Activated naive CD4-positive, alpha-beta T cell treated with anti-CD3 and anti-CD28 coated beads, Interleukin-2, amount 50 U/mL, for 72 hours (primary cell): ENCODE results near the gene CDKAL1. TPM values are rescaled to one million over a fixed set of nuclear protein-coding genes. Genes with fewer than 3 reads are reported as not detected.

Source experiments
- ATAC-seq, 2 donors: fragments of 150-1000 bp; cut with Tn5 transposase; 2 replicates each; pipeline ENCODE4 v1.10.0; 2021; ENCODE audit warnings: mild to moderate bottlenecking in 2 of 2, moderate library complexity in 2 of 2
- DNase-seq, 2 donors: peaks; one replicate each; pipeline ENCODE4 v3.0.0; 2021 to 2022; ENCODE audit warnings: low spot score in 2 of 2
- H3K27ac Mint-ChIP-seq, 2 donors: one replicate each; pipeline ENCODE4 v1.8.0; 2022; ENCODE audit warnings: mild to moderate bottlenecking in 2 of 2, mixed read lengths in 2 of 2
- H3K36me3 Mint-ChIP-seq, 2 donors: one replicate each; pipeline ENCODE4 v1.8.0; 2022; ENCODE audit warnings: mixed read lengths in 2 of 2
- H3K9me3 Mint-ChIP-seq, 2 donors: one replicate each; pipeline ENCODE4 v1.8.0; 2022; ENCODE audit warnings: mixed read lengths in 2 of 2
- total RNA-seq, 2 donors: library from RNA; stranded (reverse); gene quantifications; one replicate each; pipeline ENCODE4 v1.2.3, GENCODE V29; 2022

Gene CDKAL1
- total RNA-seq, 2 donors from 2014 or later: 24.5 to 30.3 TPM

DNA sequence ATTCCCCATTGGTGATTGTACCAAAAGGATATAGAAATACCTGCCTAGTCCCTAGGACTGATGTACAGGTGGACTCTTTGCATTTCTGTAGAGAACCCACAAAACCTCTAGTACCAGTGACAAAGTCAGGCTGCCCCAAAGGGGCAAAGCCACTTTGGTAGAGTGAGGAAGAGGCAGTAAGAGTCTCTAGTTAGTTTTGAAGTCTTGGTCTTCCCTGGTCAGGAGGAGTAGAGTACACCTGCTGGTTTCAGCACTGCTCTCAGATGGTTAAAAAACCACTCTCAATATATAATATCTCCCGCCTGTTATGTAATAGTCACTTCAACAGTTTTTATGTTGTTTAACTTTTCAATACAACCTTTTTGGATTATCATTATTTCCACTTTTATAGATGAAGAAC is 344.9 kb downstream of the CDKAL1 start:
- Mint-ChIP-seq H3K36me3 (peaks cover 32 to 35% of the 10 kb centered on the region in 2 donors), H3K9me3 (peaks cover 17 to 20% of the 10 kb centered on the region in 2 donors), H3K27ac (no peak overlapping the region)
- no peak for ATAC-seq
- no peak for DNase-seq

- ATAC-seq: no peak
- peaks cover 36 to 39% of the 10 kb centered on the region in 2 donors for H3K36me3 Mint-ChIP-seq
- peaks cover 21 to 23% of the 10 kb centered on the region in 2 donors for H3K9me3 Mint-ChIP-seq
- H3K27ac Mint-ChIP-seq: no peak overlapping the region
- no peak for DNase-seq
Measured at GRCh38 chr6:20879526-20879925, 345.3 kb downstream of the CDKAL1 start.

DNA sequence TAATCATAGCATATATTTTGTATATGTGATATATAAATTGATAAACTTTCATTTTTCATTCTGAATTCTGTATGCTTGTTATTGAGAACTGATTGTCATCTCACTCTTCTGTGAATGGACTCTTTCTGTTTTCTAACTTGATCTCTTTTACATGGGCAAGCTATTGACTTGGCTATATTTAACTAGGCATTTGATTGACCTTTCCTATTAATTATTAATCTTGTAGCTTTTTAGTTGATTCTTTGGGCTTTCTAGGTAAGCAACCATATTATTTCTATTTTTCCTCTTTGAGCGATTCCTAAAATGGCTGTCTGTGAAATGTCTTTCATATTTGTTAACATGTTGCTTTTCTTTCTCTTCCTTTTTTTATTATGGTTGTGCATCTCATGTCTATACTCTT is 347.1 kb downstream of the CDKAL1 start:
- no peak overlapping the region for H3K27ac Mint-ChIP-seq

GRCh38 chr6:20882014-20882413 is 347.8 kb downstream of the CDKAL1 start:
- peaks cover 58 to 61% of the 10 kb centered on the region in 2 donors for H3K36me3 Mint-ChIP-seq
- ATAC-seq (no peak), DNase-seq (no peak)
- peaks cover 33 to 41% of the 10 kb centered on the region in 2 donors for H3K9me3 Mint-ChIP-seq
- no peak overlapping the region for H3K27ac Mint-ChIP-seq

More for the DNA sequence above, 347.1 kb downstream of the CDKAL1 start:
- Mint-ChIP-seq H3K9me3 (peaks cover 30 to 37% of the 10 kb centered on the region in 2 donors), H3K36me3 (peaks cover 54 to 57% of the 10 kb centered on the region in 2 donors)
- DNase-seq (no peak), ATAC-seq (no peak)

DNA sequence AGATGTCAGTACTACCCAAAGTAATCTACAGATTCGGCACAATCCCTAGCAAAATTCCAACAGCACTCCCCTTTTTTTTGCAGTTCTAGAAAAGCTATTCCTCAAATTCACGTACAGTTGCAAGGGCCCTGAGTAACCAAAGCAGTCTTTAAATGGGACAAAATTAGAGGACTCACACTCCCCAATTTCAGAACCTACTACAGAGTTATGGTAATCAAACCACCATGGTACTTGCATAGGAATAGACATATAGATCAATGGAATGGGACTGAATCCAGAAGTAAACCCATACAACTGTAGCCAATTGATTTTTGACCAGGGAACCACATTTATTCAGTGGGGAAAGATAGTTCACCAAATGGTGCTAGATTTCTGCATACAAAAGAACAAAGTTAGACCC is 350.8 kb downstream of the CDKAL1 start:
- DNase-seq: no peak
- Mint-ChIP-seq H3K36me3 (peaks cover 59% of the 10 kb centered on the region in 2 donors), H3K9me3 (peaks cover 32 to 41% of the 10 kb centered on the region in 2 donors), H3K27ac (no peak overlapping the region)
- no peak for ATAC-seq

DNA sequence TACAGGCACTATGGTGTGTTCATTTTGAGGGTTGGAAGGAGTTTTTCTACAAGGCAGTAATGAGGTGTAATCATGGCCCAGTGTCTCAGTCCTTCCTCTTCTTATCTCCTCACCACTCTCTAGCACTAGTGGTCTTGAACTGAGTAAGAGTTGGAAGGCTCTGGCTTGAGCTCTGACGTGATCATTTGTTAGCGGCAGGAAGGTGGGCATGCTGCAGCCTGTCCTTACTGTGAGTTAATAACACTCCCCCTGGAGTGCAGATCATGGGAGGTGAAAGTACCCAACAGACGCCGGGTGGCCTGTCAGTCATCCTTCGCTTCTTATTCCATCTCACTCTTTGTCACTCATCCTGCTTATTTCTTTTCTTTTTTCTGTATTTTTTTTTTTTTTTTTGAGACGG is 356.9 kb downstream of the CDKAL1 start:
- Mint-ChIP-seq H3K9me3 (peaks cover 9 to 21% of the 10 kb centered on the region in 2 donors), H3K36me3 (peaks cover 30 to 43% of the 10 kb centered on the region in 2 donors), H3K27ac (no peak overlapping the region)
- DNase-seq (no peak), ATAC-seq (no peak)

DNA sequence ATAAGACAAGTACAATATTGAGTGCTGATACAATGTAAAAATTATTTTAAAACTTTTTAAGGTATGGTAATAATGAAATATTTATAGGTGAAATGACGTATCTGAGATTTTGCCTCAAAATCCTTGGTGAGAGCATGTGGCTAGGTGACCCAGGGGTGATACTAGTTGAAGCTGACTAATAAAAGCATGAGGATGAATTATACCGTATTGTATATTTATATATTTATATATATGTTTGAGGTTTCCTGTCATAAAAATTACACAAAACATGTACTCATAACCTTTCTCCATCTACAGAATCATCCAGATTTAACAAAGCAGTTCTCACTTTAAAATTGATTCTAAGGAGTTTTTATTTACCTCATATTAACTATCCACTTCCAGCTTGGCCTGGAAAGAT is 358.1 kb downstream of the CDKAL1 start:
- Mint-ChIP-seq H3K27ac (no peak overlapping the region), H3K9me3 (peaks cover 3 to 12% of the 10 kb centered on the region in 2 donors), H3K36me3 (peaks cover 21 to 40% of the 10 kb centered on the region in 2 donors)
- ATAC-seq (no peak), DNase-seq (no peak)

DNA sequence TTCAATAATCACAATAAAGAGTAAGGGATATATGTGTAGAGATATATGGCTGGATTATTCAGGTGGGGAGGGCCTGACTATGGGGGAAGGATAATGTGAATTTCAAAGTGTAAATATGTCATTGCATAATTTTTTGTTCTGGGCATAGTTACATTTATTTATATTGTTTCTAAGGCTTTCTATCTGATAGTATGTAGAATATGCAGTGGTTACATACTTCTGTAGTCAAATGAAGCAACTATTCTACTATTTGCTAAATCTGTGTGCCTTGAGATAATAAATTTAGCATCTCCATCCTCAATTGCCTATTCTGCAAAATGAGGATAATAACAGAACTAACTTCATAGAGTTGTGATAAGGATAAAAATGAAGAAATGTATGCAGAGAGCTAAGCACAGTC is 359.2 kb downstream of the CDKAL1 start:
- Mint-ChIP-seq H3K9me3 (peaks cover 4 to 10% of the 10 kb centered on the region in 2 donors), H3K36me3 (peaks cover 23 to 37% of the 10 kb centered on the region in 2 donors), H3K27ac (no peak overlapping the region)
- ATAC-seq: no peak
- DNase-seq: no peak

GRCh38 chr6:20900389-20901160 is 366.3 kb downstream of the CDKAL1 start:
- peak overlapping the region in 1 of 2 donors; percentile 17 for H3K27ac Mint-ChIP-seq
- ATAC-seq (peak in 1 of 2 donors; percentile 84), DNase-seq (no peak)
- peaks cover 12 to 29% of the 10 kb centered on the region in 2 donors for H3K9me3 Mint-ChIP-seq
- H3K36me3 Mint-ChIP-seq: peaks cover 45 to 52% of the 10 kb centered on the region in 2 donors

DNA sequence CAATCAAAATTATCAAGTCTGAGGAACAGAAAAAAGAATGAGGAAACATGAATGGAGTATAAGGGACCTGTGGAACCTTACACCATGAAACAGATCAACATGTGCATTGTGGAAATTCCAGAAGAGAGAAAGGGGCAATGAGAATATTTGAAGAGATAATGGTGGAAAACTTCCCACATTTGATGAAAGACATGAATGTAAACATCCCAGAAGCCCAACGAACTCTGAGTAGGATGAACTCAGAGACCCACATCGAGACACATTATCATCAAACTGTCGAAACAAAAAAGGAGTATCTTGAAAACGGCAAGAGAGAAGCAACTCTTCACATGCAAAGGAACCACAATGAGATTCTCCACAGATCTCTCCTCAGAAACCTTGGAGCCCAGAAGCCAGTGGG is 371.1 kb downstream of the CDKAL1 start:
- Mint-ChIP-seq H3K27ac (no peak overlapping the region), H3K36me3 (peaks cover 40 to 43% of the 10 kb centered on the region in 2 donors), H3K9me3 (peaks cover 5 to 26% of the 10 kb centered on the region in 2 donors)
- DNase-seq: no peak
- ATAC-seq: no peak

DNA sequence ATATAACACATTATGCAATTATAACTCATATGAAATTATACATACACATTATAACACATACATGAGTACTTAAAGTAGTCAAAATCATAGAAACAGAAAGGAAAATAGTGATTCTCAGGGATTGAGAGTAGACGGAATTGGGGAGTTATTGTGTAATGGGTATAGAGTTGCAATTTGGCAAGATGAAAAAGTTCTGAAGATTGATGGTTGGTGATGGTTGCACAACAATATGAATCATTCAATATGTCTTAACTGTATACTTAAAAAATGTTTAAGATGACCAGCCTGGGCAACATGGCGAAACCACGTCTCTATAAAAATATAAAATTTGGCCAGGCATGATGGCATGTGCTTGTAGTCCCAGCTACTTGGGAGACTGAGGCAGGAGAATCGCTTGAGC is 372.7 kb downstream of the CDKAL1 start:
- Mint-ChIP-seq H3K36me3 (peaks cover 35 to 44% of the 10 kb centered on the region in 2 donors), H3K9me3 (peaks cover 5 to 24% of the 10 kb centered on the region in 2 donors), H3K27ac (no peak overlapping the region)
- ATAC-seq (no peak), DNase-seq (no peak)

DNA sequence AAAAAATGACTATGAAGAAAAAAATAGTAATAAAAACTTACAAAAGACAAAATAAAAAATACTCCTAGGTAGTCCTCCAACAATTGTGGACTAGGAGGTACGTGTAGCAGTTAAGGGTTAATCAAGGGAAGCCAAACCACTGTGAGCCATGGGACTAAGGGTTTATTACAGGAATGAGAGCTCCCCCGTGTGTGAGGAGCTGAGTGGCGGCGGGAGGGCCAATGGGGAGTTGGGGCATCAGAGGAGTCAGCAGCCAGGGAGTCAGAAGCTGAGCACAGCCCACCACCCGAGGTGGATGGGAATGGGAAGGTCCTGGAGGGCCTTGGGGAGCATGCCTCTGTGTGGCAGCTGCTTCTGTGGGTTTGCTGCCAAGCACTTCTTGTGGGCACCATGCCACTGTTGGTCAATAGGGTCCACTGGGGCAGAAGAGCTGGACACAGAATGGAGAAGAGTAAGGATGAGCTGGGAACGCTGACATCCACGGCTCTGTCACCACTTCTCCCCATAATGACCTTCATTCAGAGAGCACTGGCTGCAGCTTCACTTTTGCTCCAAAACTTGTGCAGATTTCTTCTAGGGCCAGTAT is 373.3 kb downstream of the CDKAL1 start:
- DNase-seq (no peak), ATAC-seq (no peak)
- peaks cover 4 to 21% of the 10 kb centered on the region in 2 donors for H3K9me3 Mint-ChIP-seq
- H3K36me3 Mint-ChIP-seq: peaks cover 32 to 44% of the 10 kb centered on the region in 2 donors
- no peak overlapping the region for H3K27ac Mint-ChIP-seq

- Mint-ChIP-seq H3K36me3 (peaks cover 18 to 46% of the 10 kb centered on the region in 2 donors), H3K27ac (no peak overlapping the region), H3K9me3 (peaks cover 10 to 16% of the 10 kb centered on the region in 2 donors)
- no peak for DNase-seq
- ATAC-seq: no peak
Measured at GRCh38 chr6:20909621-20910020, 375.4 kb downstream of the CDKAL1 start.

- H3K36me3 Mint-ChIP-seq: peaks cover 23 to 55% of the 10 kb centered on the region in 2 donors
- H3K9me3 Mint-ChIP-seq: peaks cover 10 to 15% of the 10 kb centered on the region in 2 donors
- no peak overlapping the region for H3K27ac Mint-ChIP-seq
- ATAC-seq: no peak
- no peak for DNase-seq
Measured at GRCh38 chr6:20911712-20912111, 377.5 kb downstream of the CDKAL1 start.

GRCh38 chr6:20915156-20915555 is 380.9 kb downstream of the CDKAL1 start:
- Mint-ChIP-seq H3K9me3 (peaks cover 10 to 18% of the 10 kb centered on the region in 2 donors), H3K27ac (no peak overlapping the region), H3K36me3 (peaks cover 20 to 52% of the 10 kb centered on the region in 2 donors)
- DNase-seq (no peak), ATAC-seq (no peak)

DNA sequence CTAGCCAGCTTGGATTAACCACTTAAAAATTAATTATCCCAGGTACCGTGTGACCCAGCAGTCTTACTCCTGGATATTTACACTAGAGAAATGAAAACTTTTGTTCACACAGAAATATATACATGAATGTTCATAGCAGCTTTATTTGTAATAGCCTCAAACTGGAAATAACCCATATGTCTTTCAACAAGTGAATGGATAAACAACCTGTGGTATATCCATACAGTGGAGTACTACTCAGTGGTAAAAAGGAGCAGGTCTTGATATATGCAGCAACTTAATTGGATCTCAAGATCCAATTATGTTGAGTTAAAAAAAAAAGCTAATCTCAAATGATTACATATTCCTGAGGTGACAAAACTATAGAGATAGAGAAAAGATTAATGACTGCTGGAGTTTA is 381.4 kb downstream of the CDKAL1 start:
- peaks cover 15 to 48% of the 10 kb centered on the region in 2 donors for H3K36me3 Mint-ChIP-seq
- DNase-seq: no peak
- ATAC-seq: no peak

GRCh38 chr6:20916086-20916485 is 381.8 kb downstream of the CDKAL1 start:
- peaks cover 10 to 18% of the 10 kb centered on the region in 2 donors for H3K9me3 Mint-ChIP-seq
- ATAC-seq (no peak), DNase-seq (no peak)
- peaks cover 15 to 46% of the 10 kb centered on the region in 2 donors for H3K36me3 Mint-ChIP-seq
- no peak overlapping the region for H3K27ac Mint-ChIP-seq

More for the DNA sequence above, 381.4 kb downstream of the CDKAL1 start:
- Mint-ChIP-seq H3K9me3 (peaks cover 10 to 18% of the 10 kb centered on the region in 2 donors), H3K27ac (no peak overlapping the region)
